GM11168 (cell line): Measurements from ENCODE around the gene HMGN1.

Experiments
- in situ Hi-C: fragments of 300-500 bp; cut with MboI; formaldehyde crosslinking; loops from one replicate; pipeline ENCODE4 v1.12.0; 2022; ENCODE audit warnings: low sequenced_read_pairs; ENCODE audit not compliant: unreplicated experiment

Gene HMGN1

DNA sequence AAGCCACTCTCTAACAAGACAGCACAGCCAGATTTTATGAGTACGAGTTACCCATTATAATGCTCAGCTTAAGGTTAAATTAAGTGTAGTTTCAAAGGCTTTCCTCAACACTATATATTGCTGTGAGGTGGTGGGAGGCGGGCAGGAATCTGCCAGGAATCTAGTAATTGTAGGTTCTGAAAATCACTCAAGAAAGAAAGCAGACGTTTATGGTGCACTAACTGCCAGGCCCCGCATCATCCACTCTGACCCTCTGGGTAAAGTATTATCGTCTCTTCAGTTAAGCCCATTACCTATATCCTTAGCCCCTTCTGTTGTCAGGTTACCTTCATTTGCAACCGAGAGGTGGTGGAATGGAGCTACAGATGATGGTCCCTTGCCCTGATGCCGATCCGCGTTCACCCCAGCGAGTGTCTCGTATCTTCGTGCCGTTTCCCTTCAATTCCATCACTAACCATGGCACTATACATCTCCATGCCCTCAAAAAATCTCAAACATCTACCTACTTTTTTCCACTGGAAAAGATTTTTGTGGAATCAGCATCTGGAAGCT, 12.4 kb downstream of the HMGN1 start:
- in situ Hi-C loops = no loop called here

DNA sequence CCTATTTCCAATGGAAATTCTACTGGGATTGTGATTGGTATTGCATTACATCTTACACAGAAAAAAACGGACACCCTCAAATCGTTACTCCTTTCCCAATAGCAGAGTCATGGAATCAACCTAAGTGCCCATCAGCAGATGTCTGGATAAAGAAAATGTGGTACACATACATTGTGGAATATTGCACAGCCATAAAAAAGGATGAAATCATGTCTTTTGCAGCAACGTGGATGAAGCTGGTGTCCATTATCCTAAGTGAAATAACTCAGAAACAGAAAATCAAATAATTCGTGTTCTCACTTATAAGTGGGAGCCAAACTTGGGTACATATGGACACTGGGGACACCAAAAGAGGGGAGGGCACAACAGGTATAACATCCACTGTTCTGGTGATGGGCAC, 14.3 kb downstream of the HMGN1 start:
- in situ Hi-C loops = no loop called here

DNA sequence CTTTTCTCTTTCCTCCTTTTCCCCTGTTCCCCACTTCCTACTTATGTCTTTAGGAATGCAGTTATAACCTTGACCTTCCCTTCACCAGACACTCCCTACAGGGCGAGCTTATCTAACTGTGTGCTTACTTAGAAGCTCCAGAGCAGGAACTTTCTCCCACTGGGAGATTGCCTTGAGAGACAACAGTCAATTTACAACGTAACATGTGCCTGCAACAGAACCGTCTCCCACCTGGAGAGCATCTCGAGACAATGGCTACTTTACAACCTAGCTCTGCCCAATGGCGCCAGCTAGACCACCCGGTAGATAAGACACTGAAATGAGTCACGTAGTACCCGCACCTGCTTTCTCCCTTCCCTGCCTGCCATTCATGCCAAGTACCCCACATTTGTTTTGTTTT, 16.7 kb downstream of the HMGN1 start:
- in situ Hi-C loops = no loop called here

DNA sequence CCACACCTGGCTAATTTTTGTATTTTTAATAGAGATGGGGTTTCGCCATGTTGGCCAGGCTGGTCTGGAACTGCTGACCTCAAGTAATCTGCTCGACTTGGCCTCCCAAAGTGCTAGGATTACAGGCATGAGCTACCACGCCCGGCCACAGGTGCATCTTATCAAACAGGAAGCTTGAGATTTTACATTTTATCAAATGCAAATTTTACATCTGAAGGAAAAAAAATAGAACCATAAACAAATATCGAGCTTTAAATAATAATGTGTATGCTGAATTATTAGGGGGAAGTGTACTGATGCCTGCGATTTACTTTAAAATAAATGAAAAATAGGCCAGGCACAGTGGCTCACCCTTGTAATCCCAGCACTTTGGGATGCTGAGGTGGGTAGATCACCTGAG, 18.9 kb downstream of the HMGN1 start:
- in situ Hi-C loops = no loop called here

DNA sequence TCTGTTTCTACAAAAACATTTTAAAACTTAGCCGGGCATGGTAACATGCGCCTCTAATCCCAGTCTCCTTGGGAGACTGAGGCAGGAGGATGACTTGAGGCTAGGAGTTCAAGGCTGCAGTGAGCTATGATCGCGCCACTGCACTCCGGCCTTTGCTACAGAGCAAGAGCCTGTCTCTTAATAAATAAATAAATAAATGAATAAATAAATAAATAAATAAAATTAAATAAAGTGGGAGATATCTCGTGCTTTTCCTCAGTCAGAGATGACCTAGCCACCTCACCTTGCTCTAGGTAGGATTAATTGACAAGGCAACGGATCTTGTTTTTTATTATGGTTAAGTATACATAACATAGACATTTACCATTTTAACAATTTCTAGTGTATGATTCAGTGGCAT, 21.2 kb downstream of the HMGN1 start:
- in situ Hi-C loops = no loop called here

DNA sequence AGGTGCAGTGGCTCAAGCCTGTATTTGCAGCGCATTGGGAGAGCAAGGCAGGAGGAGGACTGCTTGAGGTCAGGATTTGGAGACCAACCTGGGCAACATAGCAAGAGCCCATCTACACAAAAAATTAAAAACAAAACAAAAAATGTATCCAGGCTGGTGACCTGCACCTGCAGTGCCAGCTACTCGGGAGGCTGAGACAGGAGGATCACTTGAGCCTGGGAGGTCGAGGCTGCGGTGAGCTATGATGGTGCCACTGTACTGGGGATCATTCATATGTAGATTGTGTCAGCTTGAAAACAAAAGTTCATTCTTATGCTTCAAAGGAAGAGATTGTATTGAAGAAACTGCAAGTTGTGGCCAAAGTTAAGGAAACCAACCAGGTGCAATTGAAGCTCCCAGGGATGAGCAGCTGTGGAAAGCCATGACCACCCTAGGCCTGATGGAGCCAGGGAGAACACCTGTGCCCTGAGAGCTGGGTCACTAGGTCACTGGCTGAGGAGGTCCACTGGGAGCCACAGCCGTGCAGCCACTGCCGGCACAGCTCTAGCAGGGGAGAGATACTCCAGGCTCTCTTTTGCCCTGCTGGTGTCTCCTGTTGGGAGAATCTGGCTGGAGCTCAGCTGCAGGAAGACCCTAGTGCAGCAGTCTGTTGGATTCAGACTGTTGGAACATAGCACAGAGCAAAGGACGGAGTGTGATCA, 22.1 kb downstream of the HMGN1 start:
- in situ Hi-C loops = no loop called here

DNA sequence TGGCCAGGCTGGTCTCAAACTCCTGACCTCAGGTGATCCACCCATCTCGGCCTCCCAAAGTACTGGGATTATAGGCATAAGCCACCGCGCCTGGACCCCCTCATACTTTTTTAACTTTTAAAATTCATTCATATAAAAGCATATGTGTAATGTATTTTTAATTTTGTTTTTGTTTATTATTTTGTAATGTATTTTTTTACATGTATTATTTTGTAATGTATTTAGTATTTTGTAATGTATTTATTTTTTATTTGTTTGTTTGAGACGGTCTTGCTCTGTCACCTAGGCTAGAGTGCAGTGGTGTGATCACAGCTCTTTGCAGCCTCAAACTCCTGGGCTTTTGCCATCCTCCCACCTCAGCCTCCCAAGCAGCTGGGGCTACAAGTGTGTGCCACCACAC, 23.4 kb downstream of the HMGN1 start:
- in situ Hi-C loops = no loop called here

DNA sequence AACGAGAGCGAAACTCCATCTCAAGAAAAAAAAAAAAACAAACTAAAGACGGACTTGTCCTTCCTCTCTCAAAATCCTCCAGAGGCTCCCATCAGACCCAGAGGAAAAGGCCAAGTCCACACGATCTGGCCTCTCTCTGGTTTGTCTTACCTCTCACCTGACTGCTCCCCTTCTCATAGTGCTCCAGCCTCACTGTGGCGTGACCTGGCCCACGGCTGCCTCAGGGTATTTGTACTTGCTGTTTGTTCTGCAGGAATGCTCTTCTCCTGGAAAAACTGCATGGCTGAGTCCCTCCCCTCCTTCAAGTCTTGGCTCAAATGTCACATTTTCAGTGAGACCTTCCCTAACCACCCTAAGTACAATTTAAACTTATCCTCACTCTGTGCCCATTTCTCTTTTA, 27.5 kb downstream of the HMGN1 start:
- in situ Hi-C loops = no loop called here

DNA sequence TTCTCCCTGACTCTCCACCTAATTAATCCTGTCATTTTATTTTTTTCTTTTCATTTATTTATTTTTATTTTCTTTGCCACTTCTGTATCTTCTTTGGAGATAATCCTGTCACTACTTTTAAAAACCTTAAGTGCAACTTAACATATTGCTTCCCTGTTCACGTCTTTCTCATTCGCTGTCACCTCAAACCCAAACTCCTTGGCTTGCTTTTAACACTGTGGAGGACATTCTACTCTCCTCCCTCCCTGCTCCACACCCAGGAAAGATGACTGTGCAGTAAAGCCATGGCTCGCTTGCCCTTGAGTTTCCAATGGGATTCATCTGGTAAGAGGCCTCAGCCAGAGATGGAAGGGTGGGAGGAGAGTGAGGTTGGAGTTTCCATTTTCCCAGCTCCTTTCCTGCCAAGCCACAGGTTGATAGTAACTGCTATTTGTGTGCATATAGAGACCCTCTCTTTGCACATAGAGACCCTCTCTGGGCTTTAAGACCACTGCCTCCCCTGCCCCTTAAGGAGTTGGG, 29.0 kb downstream of the HMGN1 start:
- in situ Hi-C loops = no loop called here

DNA sequence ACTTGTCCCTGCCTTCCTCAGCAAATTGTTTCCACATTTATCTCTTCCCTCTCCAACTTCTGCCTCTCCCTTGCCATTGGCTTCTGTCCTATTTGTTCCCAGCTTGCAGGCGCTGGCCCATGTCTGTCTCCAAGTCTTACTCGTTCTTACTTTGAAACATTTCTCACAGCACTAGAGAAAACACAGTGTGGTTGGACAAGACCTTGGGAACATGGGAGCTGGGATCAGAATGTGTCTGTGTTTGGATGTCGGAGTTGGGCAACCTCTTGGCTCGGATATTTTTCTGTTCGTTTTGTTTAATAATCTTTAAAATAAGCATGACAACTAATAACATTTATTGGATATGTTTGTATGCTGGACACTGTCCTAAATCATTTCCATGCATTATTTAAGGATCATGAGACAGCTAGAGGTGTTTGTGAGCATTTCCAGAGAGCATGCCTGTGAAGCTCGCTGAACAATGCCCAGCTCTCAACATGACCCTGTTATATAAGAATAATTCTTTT, 29.6 kb downstream of the HMGN1 start:
- in situ Hi-C loops = no loop called here

DNA sequence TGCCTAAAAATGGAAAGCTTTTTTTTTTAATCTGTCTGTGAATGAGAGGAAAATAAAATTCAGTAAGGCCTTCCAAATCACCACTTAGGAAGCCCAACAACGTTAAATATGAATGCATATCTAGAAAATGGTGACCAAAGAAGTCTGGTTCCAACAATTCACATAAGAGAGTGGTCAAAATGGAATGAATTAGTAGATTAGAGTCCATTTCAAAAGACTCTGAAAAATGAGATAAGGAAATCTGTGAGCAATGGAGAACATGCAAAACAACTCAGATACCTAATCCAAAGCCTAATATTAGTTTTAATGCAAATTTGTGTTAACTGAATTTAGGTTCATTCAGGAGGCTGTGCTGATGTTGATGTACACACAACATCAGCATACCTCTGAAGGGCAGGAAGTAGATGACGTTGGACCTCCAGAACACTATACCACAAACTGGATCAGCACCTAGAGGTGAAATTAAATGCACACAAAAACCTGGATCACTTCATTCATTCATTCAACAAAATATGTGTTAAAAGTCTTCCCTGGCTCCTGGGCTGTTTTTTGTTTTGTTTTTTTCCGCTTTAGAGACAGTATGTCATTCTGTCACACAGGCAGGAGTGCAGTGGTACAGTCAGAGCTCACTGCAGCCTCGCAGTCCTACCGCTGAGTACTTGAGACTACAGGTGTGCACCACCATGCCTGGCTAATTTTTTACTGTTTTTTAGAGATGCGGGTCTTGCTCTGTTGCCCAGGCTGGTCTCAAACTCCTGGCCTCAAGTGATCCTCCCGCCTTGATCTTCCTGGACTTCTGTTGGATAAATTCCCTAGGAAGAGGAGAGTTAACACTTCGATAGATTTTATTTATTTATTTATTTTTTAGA, 30.6 kb downstream of the HMGN1 start:
- in situ Hi-C loops = no loop called here

DNA sequence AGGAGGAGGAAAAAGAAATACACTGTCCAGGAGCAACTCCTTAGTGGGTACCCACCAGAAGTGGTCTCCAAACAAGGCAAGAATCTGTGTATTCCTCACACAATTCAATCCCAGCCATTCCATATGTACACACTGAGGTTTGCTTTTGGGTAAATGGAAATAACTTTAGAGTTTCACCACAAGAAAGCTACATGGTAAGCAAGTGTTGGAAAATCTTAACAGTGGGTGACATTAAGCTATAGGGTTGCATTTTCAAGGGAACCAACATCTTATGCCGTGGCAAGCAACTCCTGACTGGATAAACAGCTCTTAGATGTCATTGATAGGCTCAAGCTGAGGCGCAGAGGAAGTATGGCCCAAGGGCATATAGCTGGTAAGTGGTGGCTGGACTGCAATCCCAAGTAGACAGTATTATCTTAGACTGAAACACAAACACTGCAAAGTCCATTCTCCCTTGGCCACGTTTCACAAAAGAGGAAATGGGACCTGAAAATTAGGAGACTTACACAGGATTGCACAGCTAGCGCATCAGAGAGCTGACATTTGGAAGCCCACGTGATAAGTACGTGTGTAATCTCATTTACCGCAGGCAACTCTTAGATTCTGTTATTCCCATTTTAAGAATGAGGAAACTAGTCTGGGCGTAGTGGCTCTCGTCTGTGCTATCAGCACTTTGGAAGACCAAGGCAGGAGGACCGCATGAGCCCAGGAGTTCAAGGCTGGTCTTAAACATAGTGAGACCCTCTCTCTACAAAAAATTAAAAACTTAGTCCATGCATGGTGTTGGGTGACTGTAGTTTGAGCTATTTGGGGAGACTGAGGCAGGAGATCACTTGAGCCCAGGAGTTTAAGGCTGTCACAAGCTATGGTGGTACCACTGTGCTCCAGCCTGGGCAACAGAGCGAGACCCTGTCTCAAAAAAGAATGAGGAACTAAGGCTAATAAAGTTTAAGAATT, 31.5 kb downstream of the HMGN1 start:
- in situ Hi-C loops = no loop called here

DNA sequence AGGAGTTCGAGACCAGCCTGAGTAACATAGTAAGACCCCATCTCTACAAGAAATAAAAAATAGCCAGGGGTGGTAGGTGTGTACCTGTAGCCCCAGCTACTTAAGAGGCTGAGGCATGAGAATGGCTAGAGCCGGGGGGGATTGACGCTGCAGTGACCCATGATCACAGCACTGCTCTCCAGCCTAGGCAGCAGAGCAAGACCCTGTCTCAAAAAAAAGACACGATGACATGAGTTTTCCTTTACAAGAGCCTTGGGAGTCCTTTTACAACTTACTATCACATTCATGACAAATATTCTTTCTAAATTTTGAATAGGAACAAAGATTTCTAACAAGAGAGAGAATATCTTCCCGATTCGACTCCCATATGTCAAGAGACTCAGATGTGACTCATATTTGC, 32.2 kb downstream of the HMGN1 start:
- in situ Hi-C loops = no loop called here

DNA sequence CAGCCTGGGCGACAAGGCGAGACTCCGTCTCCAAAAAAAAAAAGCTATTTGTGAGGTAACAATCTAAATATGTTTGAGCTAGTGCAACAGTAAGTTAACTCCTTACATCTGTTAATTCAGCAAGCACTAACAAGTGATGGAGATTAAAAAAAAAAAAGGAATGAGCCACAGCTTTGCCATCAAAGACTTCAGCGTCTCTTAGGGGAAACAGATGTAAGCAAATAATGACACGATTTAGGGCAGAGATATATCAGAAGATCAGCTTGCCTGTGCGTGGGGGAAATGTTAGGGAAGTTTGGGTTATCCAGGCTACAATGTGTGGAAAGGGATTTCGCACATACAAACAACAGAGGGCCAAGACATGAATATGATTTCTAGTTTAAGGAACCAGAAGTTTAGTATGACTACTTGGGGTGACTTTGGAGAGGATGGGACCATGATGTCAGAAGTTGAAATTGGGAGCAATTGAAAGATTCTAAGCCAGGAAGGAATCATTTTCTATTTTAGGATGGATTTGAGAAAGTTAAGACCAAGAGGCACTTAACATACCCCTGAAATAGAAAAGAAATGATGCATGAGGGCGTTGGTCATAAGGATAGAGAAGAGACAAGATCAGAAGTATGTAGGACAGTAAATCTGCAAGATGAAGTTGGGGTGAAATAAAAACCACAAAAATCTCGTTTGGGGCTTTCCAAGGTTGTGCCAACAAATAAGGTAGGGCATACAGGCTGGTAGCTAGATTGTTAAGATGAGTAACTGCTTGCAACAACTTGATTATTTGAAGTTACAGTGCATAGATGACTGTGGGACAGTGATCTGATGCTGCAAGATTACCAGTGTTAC, 33.1 kb downstream of the HMGN1 start:
- in situ Hi-C loops = no loop called here

DNA sequence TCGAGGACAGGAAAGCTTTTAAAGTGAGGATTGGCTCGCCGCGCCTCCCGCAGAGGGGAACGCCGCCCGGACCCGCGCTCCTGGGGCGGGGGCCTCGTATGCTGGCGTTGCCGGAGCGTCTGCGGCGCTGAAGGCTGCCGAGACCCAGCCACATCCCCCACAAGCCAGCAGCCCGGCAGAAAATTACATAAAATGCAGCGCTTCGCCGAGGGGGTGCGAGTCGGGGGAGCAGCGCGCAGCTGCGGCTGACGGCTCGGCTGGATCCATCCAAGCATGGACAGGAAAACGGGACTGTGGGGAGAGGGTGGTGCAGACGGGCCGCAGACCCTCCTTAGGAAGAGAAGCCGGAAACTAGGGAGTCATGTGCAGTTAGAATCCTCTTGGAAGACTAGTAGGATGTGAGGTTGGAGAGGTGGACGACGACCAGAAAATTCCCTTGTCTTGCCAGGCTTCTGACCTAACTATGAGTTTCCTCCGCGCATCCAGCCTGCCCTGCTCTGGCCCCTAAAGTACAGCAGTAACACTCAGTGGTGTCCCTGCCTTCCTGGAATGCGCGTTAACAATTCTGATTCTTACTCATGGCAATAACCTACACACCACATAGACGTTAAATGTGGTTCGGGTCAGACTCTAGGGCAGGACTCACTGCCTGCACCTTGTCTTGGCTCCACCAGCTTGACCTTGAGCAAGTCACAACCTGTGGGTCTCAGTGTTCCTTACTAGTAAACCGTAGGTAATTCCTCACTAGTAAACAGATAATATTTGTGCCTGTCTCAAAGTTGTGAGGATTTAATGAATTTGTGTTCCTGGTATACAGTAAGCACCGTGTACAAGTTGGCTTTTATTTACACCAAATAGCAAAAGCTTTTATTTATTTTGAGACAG, 34.5 kb downstream of the HMGN1 start:
- in situ Hi-C loops = no loop called here

DNA sequence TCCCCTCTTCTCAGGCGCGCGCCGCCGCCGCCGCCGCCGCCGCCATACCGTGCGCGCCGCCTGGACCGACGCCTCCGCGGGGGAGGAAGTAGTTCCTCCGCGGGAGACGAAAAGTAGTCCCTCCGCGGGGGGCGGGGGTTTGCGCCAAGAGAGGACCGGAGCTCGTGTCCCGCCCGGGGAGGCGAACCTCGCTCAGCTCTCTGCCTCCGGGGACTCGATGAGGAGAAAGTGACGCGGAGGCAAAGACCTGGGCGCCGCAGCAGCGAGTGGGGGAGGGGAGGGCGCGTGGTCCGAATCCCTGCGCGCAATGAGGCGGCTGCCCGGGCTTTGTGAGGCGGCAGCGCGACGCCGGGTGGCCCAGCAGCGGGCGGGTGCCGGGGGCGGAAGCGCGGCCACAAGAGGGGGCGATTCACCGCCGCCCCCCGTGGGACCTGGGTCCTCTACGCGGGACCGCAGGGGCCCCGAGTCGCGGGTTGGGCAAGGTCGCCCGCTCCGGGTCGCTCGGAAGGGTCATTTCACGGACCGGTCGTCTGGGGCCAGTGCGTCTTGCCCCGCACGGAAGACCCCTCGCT, 35.2 kb downstream of the HMGN1 start, which contains the start of gene BRWD1:
BRWD1 (minus strand) TSS at position 62 of the 572 bp plus-strand sequence. CDS start 141 bp downstream, outside the sequence.
- in situ Hi-C loops = no loop called here

DNA sequence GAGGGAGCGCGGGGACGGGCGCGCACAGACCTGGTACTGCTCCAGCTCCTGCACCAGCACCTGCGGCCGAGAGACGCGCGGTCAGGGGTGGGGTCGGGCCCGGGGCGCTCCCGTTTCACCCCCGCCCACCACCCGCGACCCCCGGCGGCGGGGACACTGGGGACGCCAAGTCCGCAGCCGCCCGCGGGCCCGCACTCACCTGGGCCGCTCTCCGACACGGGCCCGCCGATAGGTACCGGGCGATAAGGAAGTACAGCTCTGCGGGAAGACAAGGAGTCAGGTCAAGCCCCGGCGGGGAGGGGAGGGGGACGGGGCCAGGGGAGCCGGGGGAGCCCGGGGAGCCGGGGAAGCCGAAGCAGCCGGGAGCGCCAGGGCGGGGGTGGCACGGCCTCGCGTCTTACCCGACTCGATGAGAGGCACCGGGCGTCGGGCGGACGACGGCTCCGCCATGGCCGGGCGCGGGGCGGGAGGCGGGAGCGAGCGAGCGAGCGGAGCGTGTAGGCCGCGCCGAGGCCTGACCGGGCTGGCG, 35.8 kb downstream of the HMGN1 start:
- in situ Hi-C loops = no loop called here
